MV-4-11 (cell line): Measurements from ENCODE around the gene LRRC8D.

Source experiments
- DNase-seq: peaks from one replicate; lab custom pipeline; 2025; lab: John Stamatoyannopoulos, UW

LRRC8D gene

DNA sequence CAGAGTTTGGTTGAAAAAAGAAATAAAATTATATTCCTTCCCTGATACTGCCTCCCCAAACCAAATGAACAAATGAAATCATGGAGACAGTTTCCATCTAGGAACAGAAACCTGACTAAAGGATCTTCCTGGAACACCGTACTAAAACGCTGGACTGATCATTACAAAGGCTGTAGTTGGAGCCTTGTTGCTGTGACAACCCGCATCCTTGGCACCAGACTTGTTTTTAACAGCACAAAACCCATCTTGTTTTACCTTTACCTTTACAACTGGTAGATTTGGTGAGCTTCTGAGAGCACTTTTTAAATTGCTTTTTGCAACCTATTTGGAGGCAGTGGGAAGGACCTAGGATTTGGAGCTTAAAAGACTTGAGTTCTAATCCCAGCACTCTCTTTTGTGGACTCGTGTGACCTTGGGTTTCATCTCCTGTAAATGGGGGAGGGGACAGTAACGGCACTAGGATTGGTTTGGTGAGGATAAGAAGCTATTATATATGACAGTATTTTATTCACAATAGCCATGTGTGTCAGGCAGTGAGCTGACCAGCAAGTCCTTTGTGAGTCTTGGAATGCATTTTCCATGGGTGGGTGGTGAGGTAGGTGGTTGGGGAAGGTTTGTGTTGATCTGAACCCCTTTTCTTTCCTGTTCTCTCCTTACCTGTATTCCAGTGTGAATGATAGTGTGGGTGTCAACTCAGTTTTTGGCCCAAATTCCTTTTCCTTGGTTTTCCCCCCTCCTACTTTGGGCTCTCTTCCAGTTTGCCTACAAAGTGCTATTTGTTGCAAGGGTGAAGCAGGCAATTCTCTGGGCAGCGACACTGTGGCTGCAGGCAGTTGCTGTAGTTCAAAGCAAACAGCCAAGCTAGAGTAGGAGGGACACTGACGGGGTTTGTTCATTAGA lies 12.6 kb downstream of the LRRC8D start:
- DNase-seq = no peak

GRCh38 chr1:89834083-89834704 lies 13.4 kb downstream of the LRRC8D start:
- DNase-seq = no peak

GRCh38 chr1:89836252-89837035 lies 15.6 kb downstream of the LRRC8D start:
- peak; percentile 16 for DNase-seq

DNA sequence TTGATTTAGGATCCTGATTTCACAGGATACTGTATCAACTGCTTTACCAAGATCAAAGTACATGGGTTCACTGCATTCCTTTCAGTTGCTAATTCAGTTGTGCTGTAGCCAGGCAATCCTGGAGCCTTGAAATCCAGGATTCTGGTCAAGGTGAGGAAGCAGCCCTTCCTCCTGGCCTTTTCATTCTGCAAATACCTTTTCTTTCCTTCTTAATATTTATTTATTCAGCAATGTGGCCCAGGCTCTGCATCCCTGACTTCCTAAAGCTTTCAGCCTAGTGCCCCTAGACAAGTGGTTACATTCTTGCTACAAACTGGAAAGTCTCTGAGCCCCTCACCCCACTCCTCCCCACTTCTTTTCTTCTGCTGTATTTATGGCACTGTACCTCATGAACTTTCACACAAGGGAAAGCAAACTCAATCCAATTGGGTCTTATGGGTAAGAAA lies 16.2 kb downstream of the LRRC8D start:
- no peak for DNase-seq

DNA sequence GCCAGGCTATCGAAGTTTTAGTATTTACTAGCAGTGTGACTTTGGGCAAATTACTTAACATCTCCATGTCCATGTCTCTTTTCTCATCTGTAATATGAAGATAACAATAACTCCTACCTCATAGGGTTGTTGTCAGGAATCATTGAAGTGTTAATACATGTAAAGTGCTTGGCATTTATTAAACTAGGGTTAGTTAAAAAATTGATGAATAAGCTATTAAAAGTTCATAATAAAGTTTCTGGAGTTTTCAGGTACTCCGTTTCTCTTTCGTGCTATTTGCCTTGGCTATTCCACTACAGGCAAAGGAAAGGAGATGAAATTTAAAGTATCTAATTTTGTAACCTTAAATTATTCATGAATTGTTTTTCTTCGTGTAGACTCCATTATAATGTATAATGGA lies 16.7 kb downstream of the LRRC8D start:
- DNase-seq = no peak

DNA sequence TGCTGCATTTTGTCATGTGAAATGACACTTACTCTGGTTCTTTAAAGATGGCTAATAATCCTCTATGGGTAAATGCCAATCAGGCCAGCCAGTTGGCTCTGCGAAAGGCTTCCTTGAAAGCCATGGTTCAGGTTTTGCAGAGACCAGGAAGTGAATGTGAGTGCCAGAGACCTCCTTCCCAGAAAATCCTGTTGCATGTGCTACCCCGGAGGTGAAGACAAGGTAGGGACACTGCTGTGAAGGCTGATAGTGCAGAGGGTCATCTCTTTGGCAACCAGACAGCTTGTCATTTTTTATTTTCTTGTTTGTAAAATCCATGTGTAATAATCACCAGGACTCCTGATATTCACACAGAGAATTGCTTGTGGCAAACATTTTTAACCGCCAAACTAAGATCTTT lies 18.7 kb downstream of the LRRC8D start:
- no peak for DNase-seq

DNA sequence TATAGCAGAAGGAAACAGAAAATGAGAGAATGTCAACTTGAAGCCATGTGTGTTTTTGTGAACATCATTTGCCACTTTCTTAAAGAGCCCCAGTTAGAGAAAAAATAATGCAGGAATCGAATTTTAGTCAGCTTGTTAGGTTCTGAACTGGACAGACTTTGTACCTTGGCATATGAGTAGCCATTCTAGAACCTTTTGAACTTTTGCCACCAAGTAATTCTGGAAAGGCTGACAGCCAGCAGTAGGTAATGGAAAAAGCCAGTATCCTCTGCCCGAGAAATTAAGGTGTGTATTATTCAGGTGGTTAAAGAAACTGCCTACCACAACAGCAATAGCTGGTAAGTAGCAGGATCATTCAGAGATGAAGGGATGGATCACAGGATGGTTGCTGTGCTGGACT lies 20.7 kb downstream of the LRRC8D start:
- DNase-seq = no peak

GRCh38 chr1:89842567-89843272 lies 21.9 kb downstream of the LRRC8D start:
- peak; percentile 54 for DNase-seq

DNA sequence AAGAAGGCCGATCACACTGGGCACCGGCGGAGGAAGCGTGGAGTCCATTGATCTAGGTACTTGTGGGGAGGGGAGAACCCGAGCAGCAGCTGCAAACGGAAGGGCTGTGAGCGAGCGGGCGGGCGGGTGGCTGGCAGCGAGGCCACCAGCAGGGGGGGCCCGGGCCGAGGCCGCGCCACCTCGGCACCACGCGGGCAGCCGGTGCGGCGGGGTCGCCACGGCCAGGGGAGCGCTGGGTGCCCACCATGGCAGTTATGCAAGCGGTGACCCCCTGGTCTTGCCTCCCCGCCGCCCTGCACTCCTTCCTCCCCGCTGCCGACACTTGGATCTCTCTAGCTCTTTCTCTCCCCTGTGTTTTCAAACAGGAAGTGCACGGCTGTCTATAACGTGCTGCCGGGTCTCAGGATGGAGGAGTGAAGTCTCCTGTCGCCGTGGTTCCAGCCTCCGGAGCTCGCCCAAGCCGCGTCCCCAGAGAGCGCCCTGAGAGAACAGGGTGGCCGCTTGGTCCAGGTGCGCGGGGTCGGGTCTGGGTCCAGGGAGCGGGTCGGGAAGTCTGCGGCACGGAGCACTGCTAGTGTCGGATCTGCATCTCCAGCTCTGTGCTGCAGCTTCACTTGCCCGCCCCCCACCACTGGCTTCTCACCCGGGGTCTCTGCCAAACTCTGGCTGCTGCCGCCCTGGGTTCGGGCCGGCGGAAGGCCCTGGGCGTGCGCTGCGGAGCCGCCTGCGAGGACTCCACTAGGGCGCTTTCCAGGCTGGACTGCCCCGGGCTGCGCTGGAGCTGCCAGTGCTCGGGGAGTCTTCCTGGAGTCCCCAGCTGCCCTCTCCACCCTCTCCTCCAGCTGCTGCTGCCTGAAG lies 22.7 kb downstream of the LRRC8D start:
- DNase-seq = peak; percentile 54

DNA sequence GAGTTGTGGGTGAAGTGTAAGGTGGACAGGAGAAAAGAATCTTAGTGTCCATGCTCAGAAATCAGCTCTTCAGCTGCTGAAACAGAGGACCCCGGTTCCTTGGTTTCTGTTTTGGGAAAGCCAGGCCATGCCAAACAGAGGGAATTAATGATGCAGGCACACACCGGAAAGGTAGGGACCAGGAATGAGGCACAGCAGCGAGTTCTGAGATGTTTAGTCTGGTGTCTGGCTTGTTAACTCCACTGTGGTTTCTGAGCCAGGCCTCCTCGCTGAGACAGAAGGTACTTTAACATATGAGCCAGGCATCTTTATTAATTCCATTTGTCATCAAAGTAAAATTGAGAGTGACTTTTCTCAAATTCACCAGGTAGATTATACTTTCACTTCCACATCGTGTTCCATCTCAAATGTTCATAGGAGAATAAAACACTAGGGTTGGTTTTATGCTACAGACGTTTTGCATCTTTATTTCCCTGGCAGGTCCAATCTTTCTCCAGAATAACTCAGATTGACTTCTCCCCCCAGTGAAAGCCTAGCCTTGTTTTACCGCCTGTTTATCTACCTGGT lies 23.5 kb downstream of the LRRC8D start:
- DNase-seq = no peak

- no peak for DNase-seq
Measured at GRCh38 chr1:89844860-89845259, 24.0 kb downstream of the LRRC8D start.

GRCh38 chr1:89847191-89847729 lies 26.4 kb downstream of the LRRC8D start:
- peak; percentile 74 for DNase-seq

GRCh38 chr1:89850844-89851415 lies 30.1 kb downstream of the LRRC8D start:
- DNase-seq = no peak

GRCh38 chr1:89854140-89854539 lies 33.3 kb downstream of the LRRC8D start:
- DNase-seq = no peak

DNA sequence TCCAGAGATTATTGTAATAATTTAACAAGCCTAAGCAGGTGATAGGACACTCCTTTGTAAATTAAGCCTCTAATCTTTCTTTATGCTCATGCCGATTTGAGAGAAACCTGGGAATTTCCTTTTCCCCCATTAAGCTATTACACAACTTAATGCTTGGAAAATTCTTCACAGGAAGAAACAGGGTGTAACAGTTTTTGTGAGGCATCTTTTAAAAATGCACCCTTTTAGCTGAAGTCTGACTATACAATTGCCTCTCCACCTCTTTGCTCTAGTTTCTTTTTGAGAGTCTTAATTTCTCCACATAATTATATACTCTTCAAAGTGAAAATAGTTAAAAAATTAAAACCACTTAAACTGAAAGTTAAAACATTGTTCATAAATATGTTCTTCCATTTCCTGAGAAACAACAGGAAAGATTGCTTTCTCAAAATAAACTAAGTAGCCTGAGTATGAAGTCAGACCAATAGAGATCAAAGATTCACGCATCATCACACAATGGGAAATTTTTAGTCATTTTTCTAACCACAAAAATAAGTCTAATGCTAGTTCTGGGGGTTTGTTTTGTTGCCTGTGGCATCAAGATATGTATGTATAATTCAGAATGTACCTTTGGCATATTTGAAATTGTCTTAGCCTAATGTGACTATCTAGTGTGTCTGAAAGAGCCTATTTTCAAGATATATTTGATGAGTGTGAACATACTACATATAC lies 34.7 kb downstream of the LRRC8D start:
- no peak for DNase-seq

DNA sequence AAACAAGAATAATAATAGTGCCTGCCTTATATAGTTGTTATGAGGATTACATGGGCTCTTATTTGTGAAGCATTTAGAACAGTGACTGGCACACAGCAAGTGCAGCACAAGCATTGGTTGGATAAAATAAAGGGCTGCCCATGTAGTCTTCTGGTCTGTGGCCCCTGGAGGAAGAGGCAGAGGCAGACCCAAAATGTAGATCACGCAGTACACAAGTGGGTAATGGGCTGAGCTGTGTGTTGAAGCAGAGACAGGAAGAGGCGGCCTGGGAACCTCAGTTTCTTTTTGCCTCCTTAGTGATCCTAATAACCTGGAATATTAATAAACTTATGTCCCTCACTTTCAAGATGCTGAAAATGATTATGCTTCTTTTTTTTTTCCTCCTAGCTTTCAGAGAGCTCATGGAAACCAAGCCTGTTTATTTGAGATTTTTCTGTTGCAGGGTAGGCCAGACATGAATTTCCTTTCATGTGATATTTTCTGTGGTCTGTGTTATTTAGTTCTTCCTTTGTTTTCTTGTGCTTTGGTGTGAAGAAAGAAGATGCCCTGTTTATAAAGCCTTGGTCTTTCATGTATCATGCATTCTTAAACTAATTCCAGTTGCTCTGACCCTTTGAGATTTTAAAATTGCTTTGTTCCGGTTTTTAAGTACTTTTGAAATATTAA lies 42.5 kb downstream of the LRRC8D start:
- no peak for DNase-seq

DNA sequence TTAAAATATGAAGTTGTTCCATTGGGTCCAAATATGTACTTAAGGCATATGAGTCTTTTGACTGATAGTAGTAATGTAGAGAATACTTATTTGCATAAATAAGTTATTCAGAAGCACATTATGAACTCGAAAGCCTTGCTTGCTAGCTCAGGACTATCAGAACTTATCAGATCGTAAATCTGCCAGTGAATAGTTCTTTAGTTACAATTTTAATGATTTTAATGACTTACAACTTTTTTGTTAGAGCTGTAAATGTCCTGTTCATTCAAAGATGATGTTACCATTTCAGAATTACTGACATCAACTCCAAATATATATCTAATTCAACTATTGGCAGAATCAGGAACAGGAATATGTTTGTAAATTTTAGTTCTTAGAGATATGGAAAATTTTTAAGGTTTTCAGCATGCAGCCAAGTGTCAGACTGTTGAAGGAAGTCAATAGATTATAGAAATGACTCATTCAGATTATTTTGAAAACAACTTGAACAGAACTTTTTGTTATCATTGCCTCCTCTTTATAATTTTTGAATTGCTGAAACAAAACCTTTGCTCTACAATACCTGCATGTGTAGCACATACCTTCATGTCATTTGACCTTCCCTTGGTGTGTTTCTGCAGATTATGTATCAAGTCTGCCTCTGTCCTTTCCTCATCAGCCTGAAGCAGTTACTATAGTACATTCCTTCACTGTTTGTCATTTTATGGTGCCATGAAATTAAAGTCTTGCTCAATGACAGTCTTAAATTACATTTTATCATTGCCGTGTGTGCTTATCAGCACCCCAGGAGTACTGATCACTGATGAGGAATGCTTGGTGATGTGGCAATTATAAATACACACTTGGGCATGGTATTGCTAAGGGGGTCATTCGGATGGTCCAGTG lies 44.9 kb downstream of the LRRC8D start:
- DNase-seq = no peak

GRCh38 chr1:89866568-89866967 lies 45.7 kb downstream of the LRRC8D start:
- no peak for DNase-seq
